CD8-positive, alpha-beta memory T cell (primary cell): ENCODE data around the gene BLOC1S5. TPM values are rescaled to one million over a fixed set of nuclear protein-coding genes. Genes with fewer than 3 reads are reported as not detected.
A peak's percentile ranks its signal among the peaks of the same experiment; 100 is the strongest.

Source experiments
- CTCF ChIA-PET: fragments of 350-600 bp; sonication (Branson Sonifier 250); formaldehyde crosslinking; loops from one replicate; lab custom pipeline; 2021; ENCODE audit warnings: antibody characterized with exemption; lab: Charles Lee
- POLR2A ChIA-PET: fragments of 350-600 bp; sonication (Branson Sonifier 250); formaldehyde crosslinking; loops from one replicate; lab custom pipeline; 2021; ENCODE audit warnings: antibody characterized with exemption; lab: Charles Lee
- DNase-seq, 5 donors: peaks; one replicate each; pipeline versions ENCODE4 v3.0.0 to v3.0.0-alpha.2; 2020 to 2022; ENCODE audit warnings: mixed read lengths in 1 of 5
- H3K27ac ChIP-seq: one replicate; pipeline ENCODE4 v1.7.0; 2013; ENCODE audit warnings: low read depth, mild to moderate bottlenecking, low read length, moderate library complexity
- H3K27me3 ChIP-seq: 2 replicates; pipeline ENCODE4 v1.7.0; 2013; ENCODE audit warnings: low read length, mild to moderate bottlenecking; ENCODE audit not compliant: insufficient read depth, poor library complexity, severe bottlenecking
- H3K36me3 ChIP-seq: 2 replicates; pipeline ENCODE4 v1.7.0; 2013; ENCODE audit warnings: mild to moderate bottlenecking, low read length, moderate library complexity; ENCODE audit not compliant: insufficient read depth
- H3K4me1 ChIP-seq: 2 replicates; pipeline ENCODE4 v1.7.0; 2013; ENCODE audit warnings: mild to moderate bottlenecking, low read length, moderate library complexity; ENCODE audit not compliant: insufficient read depth
- H3K4me3 ChIP-seq: 2 replicates; pipeline ENCODE4 v1.7.0; 2013; ENCODE audit warnings: mild to moderate bottlenecking, low read length
- H3K9me3 ChIP-seq: 2 replicates; pipeline ENCODE4 v1.7.0; 2013; ENCODE audit warnings: mild to moderate bottlenecking, low read length
- H3K27ac Mint-ChIP-seq, 8 donors: one replicate each; pipeline ENCODE4 v1.8.0; 2020 to 2021; ENCODE audit warnings: mixed read lengths in 8 of 8, mild to moderate bottlenecking in 6 of 8, inconsistent platforms in 3 of 8, moderate library complexity in 3 of 8
- H3K27me3 Mint-ChIP-seq, 2 donors: one replicate each; pipeline ENCODE4 v1.8.0; 2020 to 2021; ENCODE audit warnings: mixed read lengths in 2 of 2, mild to moderate bottlenecking in 1 of 2, moderate library complexity in 1 of 2
- H3K36me3 Mint-ChIP-seq, 3 donors: one replicate each; pipeline ENCODE4 v1.8.0; 2020 to 2021; ENCODE audit warnings: mixed read lengths in 3 of 3, inconsistent platforms in 1 of 3, mild to moderate bottlenecking in 1 of 3
- H3K4me1 Mint-ChIP-seq, 3 donors: one replicate each; pipeline ENCODE4 v1.8.0; 2020 to 2021; ENCODE audit warnings: mixed read lengths in 3 of 3, inconsistent platforms in 1 of 3, mild to moderate bottlenecking in 1 of 3
- H3K4me3 Mint-ChIP-seq, 7 donors: one replicate each; pipeline ENCODE4 v1.8.0; 2020 to 2021; ENCODE audit warnings: mixed read lengths in 7 of 7, mild to moderate bottlenecking in 6 of 7, moderate library complexity in 4 of 7, inconsistent platforms in 2 of 7
- H3K9me3 Mint-ChIP-seq, 5 donors: one replicate each; pipeline ENCODE4 v1.8.0; 2020 to 2022; ENCODE audit warnings: mixed read lengths in 5 of 5, mild to moderate bottlenecking in 3 of 5, moderate library complexity in 2 of 5, inconsistent platforms in 1 of 5
- polyA plus RNA-seq: library from polyadenylated mRNA; unstranded; fragments of 300-500 nt; fragmentation: Illumina TruSeq; gene quantifications from one replicate; pipeline ENCODE4 v1.2.3, GENCODE V29; 2021
- total RNA-seq, 2 experiments: library from RNA; stranded (reverse); gene quantifications; one replicate each; pipeline ENCODE4 v1.2.3, GENCODE V29; 2021

BLOC1S5 gene
- total and polyA plus RNA-seq, 3 experiments from 2014 or later = 20.0 to 27.9 (median 22.6) TPM

- peaks cover 9 to 12% of the 10 kb centered on the region in 2 donors for H3K27me3 Mint-ChIP-seq
- H3K4me1 ChIP-seq = no peaks in the 10 kb centered on the region
- H3K27me3 ChIP-seq = no peaks in the 10 kb centered on the region
- no peak overlapping the region for H3K4me3 Mint-ChIP-seq
- peaks cover 0 to 6% (median 3%) of the 10 kb centered on the region in 3 donors for H3K36me3 Mint-ChIP-seq
- DNase-seq = no peak
- H3K9me3 ChIP-seq = no peaks in the 10 kb centered on the region
- H3K4me1 Mint-ChIP-seq = no peaks in the 10 kb centered on the region
- no peak overlapping the region for H3K4me3 ChIP-seq
- H3K9me3 Mint-ChIP-seq = no peaks in the 10 kb centered on the region
- H3K27ac Mint-ChIP-seq = no peak overlapping the region
- ChIA-PET CTCF (no interaction called here), POLR2A (no interaction called here)
- H3K36me3 ChIP-seq = no peaks in the 10 kb centered on the region
- H3K27ac ChIP-seq = no peak overlapping the region
Observed at GRCh38 chr6:7978736-7979135, 85.5 kb downstream of the BLOC1S5 start.

DNA sequence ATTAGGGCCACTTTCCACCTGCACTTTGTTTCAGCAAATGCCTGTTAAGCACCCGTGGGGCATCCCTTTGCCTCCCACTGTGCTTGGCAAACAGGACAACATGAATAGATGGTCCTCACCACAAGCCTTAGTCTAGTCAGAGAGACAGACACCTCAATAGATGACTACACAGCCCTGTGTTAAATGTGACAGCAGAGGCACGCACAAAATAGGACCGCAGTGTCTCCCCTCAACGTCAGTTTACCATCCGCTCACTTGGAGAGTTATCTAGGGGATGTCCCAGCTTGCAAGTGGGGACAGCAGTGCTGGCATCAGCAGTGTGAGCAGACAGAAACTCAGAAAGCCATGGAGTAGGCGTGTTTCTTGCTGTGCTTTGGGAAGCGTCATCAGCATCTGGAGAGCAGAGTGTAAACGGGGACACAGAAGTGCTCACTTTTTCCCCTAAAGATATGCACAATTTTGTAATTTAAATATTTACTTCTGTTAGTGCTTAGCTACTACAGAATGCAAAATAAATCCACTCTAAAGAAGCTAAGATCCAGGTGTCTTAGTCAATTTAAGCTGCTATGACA lies 87.6 kb downstream of the BLOC1S5 start:
- H3K27me3 ChIP-seq = no peaks in the 10 kb centered on the region
- H3K36me3 Mint-ChIP-seq = peaks cover 0 to 2% (median 0%) of the 10 kb centered on the region in 3 donors
- no peak overlapping the region for H3K27ac ChIP-seq
- no peaks in the 10 kb centered on the region for H3K36me3 ChIP-seq
- no peak overlapping the region for H3K4me3 ChIP-seq
- no peak for DNase-seq
- no peaks in the 10 kb centered on the region for H3K9me3 ChIP-seq
- H3K4me1 ChIP-seq = no peaks in the 10 kb centered on the region
- no peak overlapping the region for H3K27ac Mint-ChIP-seq
- H3K4me1 Mint-ChIP-seq = no peaks in the 10 kb centered on the region
- CTCF ChIA-PET = no interaction called here
- peaks cover 9 to 12% of the 10 kb centered on the region in 2 donors for H3K27me3 Mint-ChIP-seq
- H3K9me3 Mint-ChIP-seq = no peaks in the 10 kb centered on the region
- POLR2A ChIA-PET = no interaction called here
- no peak overlapping the region for H3K4me3 Mint-ChIP-seq

DNA sequence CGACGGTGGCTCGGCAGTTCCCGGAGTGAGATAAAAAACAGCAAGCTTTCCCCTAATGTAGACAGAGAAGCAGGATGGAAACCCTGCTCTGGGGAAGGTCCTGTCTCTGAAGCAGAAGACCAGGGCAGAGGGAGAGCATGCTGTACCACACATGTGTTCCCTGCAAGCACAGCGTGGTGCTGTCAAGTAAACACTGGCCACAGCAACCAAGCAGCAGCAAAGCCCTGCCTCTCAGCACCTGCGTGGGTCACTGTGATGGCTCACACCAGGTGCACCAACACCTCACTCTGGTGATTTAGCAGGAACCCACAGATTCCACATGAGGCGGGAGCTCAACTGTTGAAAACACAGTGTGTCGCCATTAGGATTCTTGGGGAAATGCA lies 88.4 kb downstream of the BLOC1S5 start:
- no peaks in the 10 kb centered on the region for H3K4me1 Mint-ChIP-seq
- Histone ChIP-seq H3K36me3 (no peaks in the 10 kb centered on the region), H3K4me1 (no peaks in the 10 kb centered on the region), H3K9me3 (no peaks in the 10 kb centered on the region), H3K27ac (peak overlapping the region; percentile 41), H3K27me3 (no peaks in the 10 kb centered on the region), H3K4me3 (no peak overlapping the region)
- H3K4me3 Mint-ChIP-seq = no peak overlapping the region
- no peak for DNase-seq
- H3K27me3 Mint-ChIP-seq = peaks cover 9 to 12% of the 10 kb centered on the region in 2 donors
- H3K27ac Mint-ChIP-seq = no peak overlapping the region
- H3K36me3 Mint-ChIP-seq = peaks cover 0 to 2% (median 0%) of the 10 kb centered on the region in 3 donors
- ChIA-PET CTCF (no interaction called here), POLR2A (no interaction called here)
- peaks cover 0 to 3% (median 0%) of the 10 kb centered on the region in 5 donors for H3K9me3 Mint-ChIP-seq

DNA sequence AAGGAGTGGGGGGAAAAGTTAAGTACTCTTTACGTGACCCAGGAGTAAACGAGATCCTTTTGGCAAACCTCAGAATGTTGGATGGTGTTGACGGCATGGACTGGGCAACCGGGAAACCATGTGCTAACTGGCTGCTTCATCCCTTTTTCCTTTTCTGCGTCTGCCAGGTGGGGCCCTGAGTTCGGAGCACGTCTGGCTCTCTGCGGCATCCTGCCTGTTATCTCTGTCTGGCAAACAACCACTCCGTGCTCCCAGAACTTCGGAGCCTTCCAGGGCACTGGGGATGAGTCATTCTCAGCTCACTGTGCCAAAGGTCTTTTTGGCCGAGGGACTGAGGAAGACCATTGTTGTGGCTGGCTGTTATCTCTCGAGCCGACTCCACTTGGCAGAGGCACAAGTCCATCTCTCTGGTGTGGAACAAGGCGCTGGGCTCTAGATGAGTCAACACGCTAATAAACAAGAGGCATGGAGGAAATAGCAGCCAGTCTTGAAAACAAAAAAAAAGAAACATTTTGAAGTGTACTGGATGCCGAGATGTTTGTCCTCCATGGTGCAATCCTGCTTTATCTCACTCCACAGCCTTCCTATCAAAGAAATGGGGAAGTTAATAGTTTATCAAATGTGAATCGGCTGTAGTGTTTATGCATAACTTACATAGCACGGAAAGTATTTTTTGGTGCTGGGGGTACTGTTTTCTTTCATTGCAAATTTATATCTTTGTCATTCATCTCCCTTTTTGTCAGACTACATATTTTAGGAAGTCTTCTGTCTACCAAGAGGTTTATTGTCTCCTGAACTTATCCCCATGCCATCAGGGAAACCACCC lies 89.0 kb downstream of the BLOC1S5 start:
- Histone ChIP-seq H3K27ac (peak overlapping the region; percentile 41), H3K36me3 (no peaks in the 10 kb centered on the region), H3K4me3 (no peak overlapping the region), H3K27me3 (no peaks in the 10 kb centered on the region), H3K9me3 (no peaks in the 10 kb centered on the region), H3K4me1 (no peaks in the 10 kb centered on the region)
- DNase-seq = no peak
- Mint-ChIP-seq H3K36me3 (peaks cover 0 to 5% (median 4%) of the 10 kb centered on the region in 3 donors), H3K27me3 (peaks cover 9 to 12% of the 10 kb centered on the region in 2 donors), H3K9me3 (peaks cover 3 to 9% (median 5%) of the 10 kb centered on the region in 5 donors), H3K27ac (no peak overlapping the region), H3K4me3 (no peak overlapping the region), H3K4me1 (no peaks in the 10 kb centered on the region)
- POLR2A ChIA-PET = no interaction called here
- CTCF ChIA-PET = no interaction called here

GRCh38 chr6:7974565-7974937 lies 89.6 kb downstream of the BLOC1S5 start:
- Histone ChIP-seq H3K27me3 (no peaks in the 10 kb centered on the region), H3K4me1 (no peaks in the 10 kb centered on the region), H3K9me3 (no peaks in the 10 kb centered on the region), H3K27ac (no peak overlapping the region), H3K4me3 (no peak overlapping the region), H3K36me3 (no peaks in the 10 kb centered on the region)
- H3K4me1 Mint-ChIP-seq = no peaks in the 10 kb centered on the region
- H3K9me3 Mint-ChIP-seq = peaks cover 3 to 14% (median 8%) of the 10 kb centered on the region in 5 donors
- H3K36me3 Mint-ChIP-seq = peaks cover 0 to 5% (median 4%) of the 10 kb centered on the region in 3 donors
- DNase-seq = no peak
- ChIA-PET POLR2A (no interaction called here), CTCF (no interaction called here)
- no peak overlapping the region for H3K27ac Mint-ChIP-seq
- peaks cover 9 to 12% of the 10 kb centered on the region in 2 donors for H3K27me3 Mint-ChIP-seq
- H3K4me3 Mint-ChIP-seq = no peak overlapping the region

GRCh38 chr6:7973584-7973983 lies 90.6 kb downstream of the BLOC1S5 start:
- Mint-ChIP-seq H3K4me1 (no peaks in the 10 kb centered on the region), H3K36me3 (peaks cover 0 to 5% (median 4%) of the 10 kb centered on the region in 3 donors), H3K9me3 (peaks cover 5 to 15% (median 9%) of the 10 kb centered on the region in 5 donors), H3K27me3 (peaks cover 12% of the 10 kb centered on the region in 2 donors), H3K27ac (no peak overlapping the region), H3K4me3 (no peak overlapping the region)
- Histone ChIP-seq H3K9me3 (no peaks in the 10 kb centered on the region), H3K36me3 (no peaks in the 10 kb centered on the region), H3K4me1 (no peaks in the 10 kb centered on the region), H3K4me3 (no peak overlapping the region), H3K27ac (no peak overlapping the region), H3K27me3 (no peaks in the 10 kb centered on the region)
- POLR2A ChIA-PET = no interaction called here
- DNase-seq = no peak
- CTCF ChIA-PET = no interaction called here

GRCh38 chr6:7971499-7971898 lies 92.7 kb downstream of the BLOC1S5 start:
- Histone ChIP-seq H3K27ac (no peak overlapping the region), H3K4me3 (no peak overlapping the region), H3K27me3 (no peaks in the 10 kb centered on the region), H3K9me3 (no peaks in the 10 kb centered on the region), H3K36me3 (no peaks in the 10 kb centered on the region), H3K4me1 (no peaks in the 10 kb centered on the region)
- CTCF ChIA-PET = no interaction called here
- Mint-ChIP-seq H3K4me1 (no peaks in the 10 kb centered on the region), H3K9me3 (peaks cover 5 to 15% (median 9%) of the 10 kb centered on the region in 5 donors), H3K4me3 (no peak overlapping the region), H3K36me3 (peaks cover 0 to 5% (median 4%) of the 10 kb centered on the region in 3 donors), H3K27ac (no peak overlapping the region), H3K27me3 (peaks cover 12 to 17% of the 10 kb centered on the region in 2 donors)
- POLR2A ChIA-PET = no interaction called here
- DNase-seq = no peak

- no peaks in the 10 kb centered on the region for H3K9me3 ChIP-seq
- H3K4me3 ChIP-seq = no peak overlapping the region
- no peaks in the 10 kb centered on the region for H3K36me3 ChIP-seq
- no peaks in the 10 kb centered on the region for H3K4me1 Mint-ChIP-seq
- POLR2A ChIA-PET = no interaction called here
- no peak for DNase-seq
- no peak overlapping the region for H3K4me3 Mint-ChIP-seq
- CTCF ChIA-PET = no interaction called here
- peaks cover 7 to 14% of the 10 kb centered on the region in 2 donors for H3K27me3 Mint-ChIP-seq
- H3K27ac Mint-ChIP-seq = no peak overlapping the region
- peaks cover 5 to 15% (median 9%) of the 10 kb centered on the region in 5 donors for H3K9me3 Mint-ChIP-seq
- H3K27me3 ChIP-seq = no peaks in the 10 kb centered on the region
- H3K36me3 Mint-ChIP-seq = peaks cover 0 to 5% (median 4%) of the 10 kb centered on the region in 3 donors
- H3K27ac ChIP-seq = no peak overlapping the region
- H3K4me1 ChIP-seq = no peaks in the 10 kb centered on the region
Observed at GRCh38 chr6:7970616-7971015, 93.6 kb downstream of the BLOC1S5 start.
